Measurements from ENCODE around the gene CCDC40.

CCDC40 gene

GRCh38 chr17:80133626-80133970, 97.2 kb downstream of the CCDC40 start:
- no peak for DNase-seq (ENCODE audit: low read depth in 1 of 2, low spot score in 1 of 2)

GRCh38 chr17:80137131-80137530, 100.7 kb downstream of the CCDC40 start:
- DNase-seq (ENCODE audit: low read depth in 1 of 2, low spot score in 1 of 2) = no peak

- no peak for DNase-seq (ENCODE audit: low read depth in 1 of 2, low spot score in 1 of 2)
Measured at GRCh38 chr17:80138856-80139426, 102.5 kb downstream of the CCDC40 start.

GRCh38 chr17:80141463-80142165, 105.2 kb downstream of the CCDC40 start:
- no peak for DNase-seq (ENCODE audit: low read depth in 1 of 2, low spot score in 1 of 2)

GRCh38 chr17:80142929-80143328, 106.5 kb downstream of the CCDC40 start:
- DNase-seq (ENCODE audit: low read depth in 1 of 2, low spot score in 1 of 2) = no peak

GRCh38 chr17:80145076-80146075, 108.9 kb downstream of the CCDC40 start:
- no peak for DNase-seq (ENCODE audit: low read depth in 1 of 2, low spot score in 1 of 2)

- DNase-seq (ENCODE audit: low read depth in 1 of 2, low spot score in 1 of 2) = no peak
Measured at GRCh38 chr17:80146121-80147034, 109.9 kb downstream of the CCDC40 start.

- peak; percentile 92 to 93 for DNase-seq (ENCODE audit: low read depth in 1 of 2, low spot score in 1 of 2)
Measured at GRCh38 chr17:80147035-80147822, 110.8 kb downstream of the CCDC40 start, which contains the start of gene EIF4A3. Gene EIF4A3, minus strand, starts transcription at chr17:80147128. Its CDS starts 167 bp downstream, at chr17:80146961.
